Activated T-cell treated with anti-CD3 and anti-CD28 coated beads for 48 hours (primary cell): ENCODE results near the gene OSBPL10.
"Not testable (repeated sequence)": the region's sequence is repeated elsewhere in the genome, so short reads cannot be mapped to it uniquely, and the experiment has no call there.

Experiments
- DNase-seq: peaks from one replicate; pipeline ENCODE4 v3.0.0-alpha.2; 2020; ENCODE audit warnings: low read depth

OSBPL10 gene

GRCh38 chr3:31885235-31885634 is 95.8 kb downstream of the OSBPL10 start:
- DNase-seq: no peak

GRCh38 chr3:31884251-31884650 is 96.8 kb downstream of the OSBPL10 start:
- DNase-seq: no peak

GRCh38 chr3:31882895-31883294 is 98.2 kb downstream of the OSBPL10 start:
- DNase-seq: no peak

- no peak for DNase-seq
These were observed 98.6 kb downstream of the OSBPL10 start for GRCh38 chr3:31882431-31882830.

DNA sequence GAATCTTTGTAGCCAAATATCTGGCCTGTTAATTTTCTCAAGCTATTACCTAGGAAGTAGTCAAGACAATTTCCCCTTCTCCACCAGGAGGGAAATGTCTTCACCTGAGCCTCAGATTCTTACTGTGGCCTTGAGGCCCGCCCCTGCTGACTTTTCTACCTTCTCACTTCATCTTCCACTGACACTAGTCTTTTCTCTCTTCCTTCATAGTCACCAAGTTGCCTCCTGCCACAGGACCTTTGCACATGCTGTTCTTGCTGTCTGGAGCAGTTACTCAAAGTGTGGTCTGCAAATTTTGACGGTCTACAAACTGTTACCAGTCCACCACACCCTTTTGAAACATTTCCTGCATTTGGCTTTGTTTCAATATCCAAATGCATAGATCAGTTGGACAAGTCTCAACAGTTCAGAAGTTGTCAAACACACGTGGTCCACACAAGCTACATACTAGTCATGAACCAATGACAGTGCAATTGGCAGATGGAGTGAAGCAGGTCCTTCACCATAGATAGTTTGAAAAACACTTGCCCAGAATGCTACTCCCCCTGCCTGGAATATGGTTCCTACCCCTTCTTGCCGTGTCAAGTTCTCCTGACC is 100.5 kb downstream of the OSBPL10 start:
- no peak for DNase-seq

GRCh38 chr3:31880020-31880419 is 101.0 kb downstream of the OSBPL10 start:
- DNase-seq: no peak

GRCh38 chr3:31879365-31879764 is 101.7 kb downstream of the OSBPL10 start:
- no peak for DNase-seq

- no peak for DNase-seq
These were observed 102.7 kb downstream of the OSBPL10 start for GRCh38 chr3:31878231-31878838.

DNA sequence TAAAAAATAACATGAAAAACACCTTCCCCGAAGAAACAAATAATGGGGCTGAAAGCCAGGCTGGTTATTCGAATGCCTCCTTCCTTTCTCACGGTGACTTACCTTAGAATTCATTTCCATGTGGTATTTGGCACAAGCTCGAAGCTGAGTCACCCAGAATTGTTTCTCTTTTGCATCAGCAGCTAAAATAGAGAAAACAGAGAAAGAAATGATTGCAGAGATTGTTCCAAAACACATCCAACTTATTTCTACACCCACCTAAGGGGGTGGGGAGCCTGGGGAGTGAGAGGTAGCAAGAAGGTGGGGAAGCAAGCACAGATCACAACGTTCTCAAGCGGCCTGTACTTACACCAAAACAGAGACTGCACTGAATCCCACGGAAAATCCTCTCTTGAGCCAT is 104.7 kb downstream of the OSBPL10 start:
- no peak for DNase-seq

DNA sequence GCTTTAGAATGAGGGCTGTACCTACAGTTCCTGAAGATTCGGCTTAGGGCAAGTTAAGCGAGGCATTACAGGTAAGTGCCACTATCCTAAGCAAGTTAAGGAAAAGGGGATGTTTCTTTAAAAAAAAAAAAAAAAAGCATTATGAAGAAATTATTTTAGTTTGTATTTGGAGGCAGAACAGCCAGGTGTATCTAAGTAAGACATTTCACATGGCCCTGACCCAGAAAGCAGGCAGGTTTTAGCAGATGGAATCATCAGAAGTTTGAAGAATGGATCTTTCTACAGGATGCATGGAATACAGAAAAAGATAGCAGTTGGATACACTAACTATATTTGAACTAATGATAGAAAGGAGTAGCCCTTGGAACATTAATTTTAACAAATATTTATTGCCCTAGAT is 105.6 kb downstream of the OSBPL10 start:
- DNase-seq: no peak

GRCh38 chr3:31873254-31873820 is 107.7 kb downstream of the OSBPL10 start:
- DNase-seq: no peak

- DNase-seq: no peak
These were observed 109.0 kb downstream of the OSBPL10 start for GRCh38 chr3:31871939-31872507.

GRCh38 chr3:31870111-31870510 is 111.0 kb downstream of the OSBPL10 start:
- not testable (repeated sequence) for DNase-seq

DNA sequence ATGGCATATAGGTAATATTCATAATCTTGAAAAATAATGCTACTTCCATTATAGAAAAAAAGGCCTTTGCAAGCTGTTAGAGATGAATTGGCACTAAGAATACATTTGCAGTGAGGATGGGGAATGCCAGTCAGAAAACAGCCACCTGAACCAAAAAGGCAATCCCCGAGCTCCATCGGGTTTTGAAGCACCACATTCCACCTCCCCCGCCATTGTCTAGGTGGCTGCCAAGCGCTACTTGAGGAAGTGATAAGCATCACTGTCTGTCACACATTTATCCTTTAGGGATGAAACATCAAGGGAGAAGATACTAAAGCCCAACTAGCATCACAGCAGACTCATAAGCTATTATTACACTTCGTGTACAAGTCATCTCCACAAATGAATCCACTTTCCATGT is 112.8 kb downstream of the OSBPL10 start:
- DNase-seq: no peak

DNA sequence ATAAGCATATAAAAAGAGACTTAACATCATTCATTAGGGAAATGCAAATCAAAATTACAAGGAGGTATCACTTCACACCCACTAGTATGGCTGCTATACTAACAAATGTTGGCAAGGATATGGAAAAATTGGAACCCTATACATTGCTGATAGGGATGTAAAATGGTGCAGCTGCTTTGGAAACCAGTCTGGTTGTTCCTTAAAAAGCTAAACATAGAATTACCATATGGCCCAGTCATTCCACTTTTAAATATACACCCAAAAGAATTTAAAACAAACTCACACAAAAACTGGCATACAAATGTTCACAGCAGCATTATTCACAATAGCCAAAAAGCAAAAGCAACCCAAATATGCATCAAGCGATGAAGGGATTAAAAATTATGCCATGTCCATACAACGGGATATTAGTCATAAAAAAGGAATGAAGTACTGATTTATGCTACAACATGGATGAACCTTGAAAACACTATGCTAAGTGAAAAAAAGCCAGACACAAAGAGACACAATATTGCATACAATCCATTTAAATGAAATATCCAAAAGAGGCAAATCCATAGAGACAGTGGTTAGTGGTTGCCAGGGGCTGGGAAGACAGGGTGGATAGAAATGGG is 118.3 kb downstream of the OSBPL10 start:
- no peak for DNase-seq

- no peak for DNase-seq
These were observed 119.2 kb downstream of the OSBPL10 start for GRCh38 chr3:31861826-31862225.

DNA sequence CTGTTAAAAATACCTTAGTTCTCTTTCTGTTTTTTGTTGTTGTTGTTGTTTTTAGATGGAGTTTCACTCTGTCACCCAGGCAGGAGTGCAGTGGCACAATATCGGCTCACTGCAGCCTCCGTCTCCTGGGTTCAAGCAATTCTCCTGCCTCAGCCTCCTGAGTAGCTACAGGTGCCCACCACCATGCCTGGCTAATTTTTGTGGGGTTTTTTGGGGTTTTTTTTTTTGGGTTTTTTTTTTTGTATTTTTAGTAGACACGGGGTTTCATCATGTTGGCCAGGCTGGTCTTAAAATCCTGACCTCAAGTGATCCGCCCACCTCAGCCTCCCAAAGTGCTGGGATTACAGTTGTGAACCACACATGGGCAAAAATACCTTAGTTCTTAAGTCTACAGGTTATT is 120.4 kb downstream of the OSBPL10 start:
- DNase-seq: not testable (repeated sequence)

DNA sequence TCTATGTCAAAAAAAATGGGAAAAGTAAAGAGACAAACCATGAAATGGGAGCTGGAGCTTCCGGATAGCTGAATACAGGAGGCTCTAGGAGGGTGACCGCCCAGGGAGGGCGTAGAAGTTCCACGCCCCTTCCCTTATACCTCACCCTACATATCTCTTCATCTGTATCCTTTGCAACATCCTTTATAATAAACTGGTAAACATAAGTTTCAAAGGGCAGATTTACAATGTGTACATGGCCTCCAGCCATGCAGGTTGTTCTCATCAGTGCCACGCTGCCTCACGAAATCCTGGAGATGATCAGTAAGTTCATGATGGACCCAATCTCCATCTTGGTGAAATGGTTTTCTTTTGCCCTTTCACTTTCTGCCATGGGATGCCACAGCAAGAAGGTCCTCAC is 121.8 kb downstream of the OSBPL10 start:
- DNase-seq: no peak

DNA sequence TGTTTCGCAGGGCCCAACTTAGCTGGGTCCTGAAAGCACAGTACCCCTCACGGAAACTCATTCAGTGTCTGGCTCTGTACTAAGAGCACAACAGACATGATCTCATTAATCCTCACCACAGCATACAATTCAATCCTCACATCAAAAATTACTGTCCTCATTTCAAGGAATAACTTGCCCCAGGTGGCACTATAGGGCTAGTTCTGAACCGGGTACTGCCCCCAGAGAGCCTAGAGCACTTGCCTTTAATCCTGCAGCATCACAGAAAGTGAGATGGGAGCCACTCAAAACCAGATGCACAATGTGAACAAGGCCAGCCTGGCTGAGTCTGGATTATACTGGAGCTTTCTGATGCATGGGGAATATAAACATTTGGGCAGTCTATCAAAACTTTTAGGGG is 122.6 kb downstream of the OSBPL10 start:
- DNase-seq: no peak

DNA sequence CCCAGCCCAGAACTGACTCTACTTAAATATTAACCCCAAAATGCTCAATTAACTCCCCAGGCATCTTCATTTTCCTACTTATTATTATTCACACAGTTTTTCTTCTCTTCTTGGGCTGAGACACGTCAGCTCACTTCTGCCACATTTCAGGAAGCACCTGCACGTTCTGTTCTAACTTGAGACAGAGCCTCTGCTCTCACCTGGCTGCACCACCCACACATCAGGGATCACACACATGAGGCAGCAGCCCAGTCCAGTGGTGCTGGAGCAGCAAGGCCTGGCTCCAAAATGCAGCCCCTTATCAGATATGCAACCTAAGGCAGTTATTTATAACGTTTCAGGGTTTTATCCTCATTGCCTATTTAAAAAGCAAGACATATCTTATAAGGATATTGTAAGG is 127.5 kb downstream of the OSBPL10 start:
- no peak for DNase-seq

- DNase-seq: no peak
These were observed 129.8 kb downstream of the OSBPL10 start for GRCh38 chr3:31851278-31851677.

DNA sequence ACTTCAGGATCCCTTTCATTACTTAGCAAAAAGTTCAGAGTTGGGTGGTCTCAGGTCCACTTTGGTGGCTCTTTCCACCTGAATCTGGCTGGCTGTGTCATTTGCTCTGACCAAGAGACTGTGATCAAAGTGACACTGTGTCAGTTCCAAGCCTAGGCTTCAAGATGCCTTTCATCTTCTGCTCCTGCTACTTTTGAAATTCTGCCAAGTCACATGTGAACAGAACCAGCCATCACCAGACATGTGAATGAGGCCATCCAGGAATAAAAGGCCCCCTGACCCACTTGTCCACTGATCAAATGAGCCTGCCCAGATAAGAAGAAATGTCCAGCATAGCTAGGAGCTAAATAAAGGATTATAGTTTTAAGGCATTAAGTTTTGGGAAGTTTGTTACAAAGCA is 132.2 kb downstream of the OSBPL10 start:
- no peak for DNase-seq

- DNase-seq: no peak
These were observed 132.8 kb downstream of the OSBPL10 start for GRCh38 chr3:31848163-31848818.
